ENCODE measurements around the gene PALD1. TPM values are rescaled to one million over a fixed set of nuclear protein-coding genes. Genes with fewer than 3 reads are reported as not detected.

Gene PALD1
- polyA plus RNA-seq, 1 donor from 2014 or later: 0.08 TPM

Other genes starting within 250 kb of the PALD1 start
- gene PPA1, start 245.3 kb upstream of the PALD1 start, polyA plus RNA-seq: 76.4 TPM
- gene NPFFR1, start 194.8 kb upstream of the PALD1 start, polyA plus RNA-seq: not detected
- gene LRRC20, start 96.1 kb upstream of the PALD1 start, polyA plus RNA-seq: 1.9 TPM
- gene EIF4EBP2, start 74.6 kb upstream of the PALD1 start, polyA plus RNA-seq: 39.6 TPM
- not detected for gene NODAL, start 37.1 kb upstream of the PALD1 start, polyA plus RNA-seq
- gene PRF1, start 124.0 kb downstream of the PALD1 start, polyA plus RNA-seq: 24.3 TPM
- gene ADAMTS14, start 193.7 kb downstream of the PALD1 start, polyA plus RNA-seq: not detected